Activated CD8-positive, alpha-beta memory T cell treated with anti-CD3 and anti-CD28 coated beads, Interleukin-2, amount 50 U/mL, for 1 hour (primary cell): Measurements from ENCODE around the gene SFXN3.

Experiments used
- DNase-seq: peaks from one replicate; pipeline ENCODE4 v3.0.0-alpha.2; 2020; ENCODE audit errors: extremely low read depth

The SFXN3 gene

DNA sequence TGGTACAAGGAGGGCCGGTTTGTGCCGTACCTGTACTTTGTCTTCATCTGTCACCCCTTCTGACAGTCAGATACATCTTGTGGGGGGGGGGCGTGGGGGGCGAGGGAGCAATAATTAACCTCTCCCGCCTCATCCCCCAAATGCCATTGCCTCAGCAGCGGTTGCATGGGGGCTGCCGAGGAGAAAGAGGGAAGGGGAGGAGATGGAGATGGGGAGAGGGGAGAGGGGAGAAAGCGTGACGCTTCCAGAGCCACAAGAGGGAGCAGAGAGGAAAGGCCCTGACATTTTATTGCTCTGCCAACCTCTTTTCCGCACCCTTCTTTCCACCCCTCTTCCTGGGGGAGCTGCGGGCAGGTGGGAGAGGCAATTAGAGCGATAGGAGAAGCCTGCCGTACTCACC lies 42.6 kb downstream of the SFXN3 start:
- DNase-seq: no peak

DNA sequence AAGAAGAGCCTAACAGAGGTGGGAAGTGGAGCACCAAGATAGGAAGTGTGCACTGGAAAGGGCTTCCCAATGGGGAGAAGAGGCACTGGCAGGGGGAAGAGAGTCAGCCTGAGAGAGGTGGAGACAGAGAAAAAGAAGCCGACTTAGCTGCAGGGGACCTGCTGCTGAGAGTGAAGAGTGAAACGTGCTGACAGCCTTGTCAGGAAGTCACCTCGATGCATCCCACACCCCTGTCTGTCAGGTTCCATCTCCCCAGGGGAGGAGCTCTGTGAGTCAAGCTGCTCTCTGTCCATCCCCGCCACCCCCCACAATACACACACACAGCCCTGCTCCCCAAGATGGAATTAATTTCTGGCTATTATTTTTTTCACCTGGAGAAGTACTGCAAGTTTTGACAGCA lies 44.7 kb downstream of the SFXN3 start:
- DNase-seq: no peak

DNA sequence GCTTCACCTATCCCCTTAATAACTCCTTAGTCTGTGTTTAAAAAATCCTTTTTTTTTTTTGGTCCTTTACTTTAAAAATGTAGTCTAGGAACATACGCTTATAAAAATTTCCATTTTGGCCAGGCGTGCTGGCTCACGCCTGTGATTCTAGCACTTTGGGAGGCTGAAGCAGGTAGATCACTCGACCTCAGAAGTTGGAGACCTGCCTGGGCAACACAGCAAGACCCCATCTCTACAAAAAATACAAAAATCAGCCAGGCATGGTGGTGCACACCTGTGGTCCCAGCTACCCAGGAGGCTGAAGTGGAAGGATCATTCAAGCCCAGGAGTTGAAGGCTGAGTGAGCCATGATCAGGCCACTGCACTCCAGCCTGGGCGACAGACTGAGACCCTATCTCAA lies 45.6 kb downstream of the SFXN3 start:
- DNase-seq: no peak

DNA sequence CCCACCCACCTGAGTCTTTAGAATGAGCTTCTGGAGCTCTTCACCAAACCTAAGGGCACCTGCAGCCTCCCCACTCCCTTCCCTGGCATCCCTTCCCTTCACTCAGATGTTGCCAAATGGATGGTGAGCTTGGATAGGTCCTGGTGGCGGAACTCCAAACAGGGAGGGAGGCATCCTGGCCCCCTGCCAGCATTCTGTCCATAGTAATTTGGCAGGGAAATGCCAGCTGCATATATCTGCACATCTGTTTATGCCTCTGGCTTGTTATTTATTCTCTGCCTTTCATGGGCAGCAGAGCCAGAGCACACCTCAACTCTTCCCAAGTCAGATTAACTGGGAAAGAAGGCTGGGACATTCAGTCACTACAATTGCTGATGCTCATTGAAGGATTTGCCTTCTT lies 48.8 kb downstream of the SFXN3 start:
- no peak for DNase-seq

DNA sequence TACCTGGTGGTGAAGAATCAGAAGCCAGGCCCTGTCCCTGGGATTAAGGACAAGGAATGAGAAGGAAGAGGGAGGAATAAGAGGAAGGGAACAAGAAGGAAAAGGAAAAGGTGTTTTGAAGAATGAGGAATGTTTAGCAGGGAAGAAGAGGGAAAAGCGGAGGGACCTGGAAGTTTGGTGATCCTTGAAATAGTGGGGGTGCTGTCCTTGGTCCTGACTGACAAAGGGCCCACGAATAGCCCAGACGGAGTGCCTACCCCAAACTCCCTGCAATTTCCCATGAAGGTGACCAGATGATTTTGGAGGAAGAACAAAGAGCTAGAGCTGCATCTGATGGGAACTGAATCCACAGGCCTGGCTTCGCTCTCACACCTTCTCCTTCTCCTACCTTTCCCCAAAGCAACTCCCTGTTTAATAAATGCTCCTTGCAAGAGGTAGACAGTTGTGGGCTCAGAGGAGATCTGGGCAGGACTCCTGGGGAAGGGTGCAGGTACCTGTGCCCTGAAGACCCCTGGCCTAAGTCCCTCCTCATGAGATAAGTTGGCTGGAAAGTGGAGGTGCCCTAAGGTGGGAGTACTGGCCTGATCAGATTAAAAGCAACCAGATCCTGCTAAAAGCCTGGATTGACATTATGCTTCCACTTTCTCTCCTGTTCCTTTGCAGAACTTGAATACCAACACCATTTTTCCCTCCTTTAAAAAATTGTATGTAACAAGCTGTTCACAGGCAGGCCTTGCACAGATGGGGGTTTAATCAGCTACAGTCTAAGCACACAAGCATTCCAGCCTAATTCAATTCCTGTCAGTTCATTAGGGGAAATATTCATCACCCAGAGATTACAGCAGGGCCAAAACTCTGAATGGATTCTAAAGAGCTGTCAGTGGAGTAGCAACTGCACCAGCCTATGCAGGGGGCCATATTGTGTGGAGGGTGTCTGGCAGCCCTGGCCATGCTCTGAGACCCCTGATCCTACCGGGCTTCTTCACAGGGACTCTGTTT lies 50.2 kb downstream of the SFXN3 start:
- no peak for DNase-seq

DNA sequence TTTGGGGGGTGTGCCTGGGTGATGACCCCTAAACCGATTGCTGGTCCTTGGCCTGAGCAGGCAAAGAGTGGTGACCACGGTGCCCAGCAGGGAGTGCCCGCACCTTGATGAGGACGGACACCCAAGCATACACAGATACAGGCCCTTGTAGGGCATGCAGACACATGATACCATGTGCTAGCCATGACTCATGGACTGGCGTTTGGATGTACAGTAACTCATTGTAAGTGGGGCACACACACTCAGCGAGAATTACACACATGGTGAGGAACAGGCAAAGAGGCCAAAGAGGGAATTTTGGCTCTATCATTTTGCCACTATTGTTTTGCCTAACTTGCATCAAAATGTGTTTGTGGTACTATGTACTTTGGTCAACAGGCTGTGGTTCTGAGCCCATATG lies 54.8 kb downstream of the SFXN3 start:
- no peak for DNase-seq

DNA sequence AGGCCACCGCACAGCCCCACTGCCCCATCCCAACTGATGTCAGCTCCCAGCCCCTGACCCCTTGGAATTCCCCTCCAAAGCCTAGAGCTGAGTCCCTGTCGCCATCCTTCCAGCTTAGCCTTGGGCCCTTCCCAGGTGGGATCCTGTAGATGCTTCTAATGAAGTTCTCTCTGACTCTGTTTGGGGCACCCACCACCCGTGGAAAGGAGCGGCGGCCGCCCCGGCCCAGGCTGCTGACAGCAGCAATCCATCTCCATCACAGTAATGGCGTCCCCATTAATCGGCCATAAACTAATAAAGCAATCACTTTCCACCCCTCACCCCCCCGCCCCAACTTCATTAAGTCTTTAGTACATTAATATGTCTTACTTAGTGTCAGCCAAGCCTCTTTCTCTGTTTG lies 56.3 kb downstream of the SFXN3 start:
- DNase-seq: no peak

DNA sequence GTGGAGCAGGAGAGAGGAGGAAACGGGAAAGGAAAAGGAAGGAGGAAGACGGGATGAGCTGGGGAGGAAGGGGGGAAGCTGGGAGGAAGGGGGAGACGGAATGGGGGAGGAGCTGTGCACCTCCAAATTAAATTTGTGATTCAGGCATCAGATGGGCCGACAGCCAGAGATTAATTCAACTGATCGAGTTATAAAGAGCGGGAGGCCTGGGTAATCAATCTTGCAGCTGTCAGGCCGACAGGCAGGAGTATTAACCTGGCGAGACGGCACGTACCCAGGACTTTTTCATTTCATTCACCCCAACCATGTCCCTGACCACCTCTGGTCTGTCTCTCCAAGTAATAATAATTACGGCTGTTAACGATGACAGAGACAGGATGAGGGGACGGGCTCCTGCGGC lies 56.9 kb downstream of the SFXN3 start:
- DNase-seq: no peak

DNA sequence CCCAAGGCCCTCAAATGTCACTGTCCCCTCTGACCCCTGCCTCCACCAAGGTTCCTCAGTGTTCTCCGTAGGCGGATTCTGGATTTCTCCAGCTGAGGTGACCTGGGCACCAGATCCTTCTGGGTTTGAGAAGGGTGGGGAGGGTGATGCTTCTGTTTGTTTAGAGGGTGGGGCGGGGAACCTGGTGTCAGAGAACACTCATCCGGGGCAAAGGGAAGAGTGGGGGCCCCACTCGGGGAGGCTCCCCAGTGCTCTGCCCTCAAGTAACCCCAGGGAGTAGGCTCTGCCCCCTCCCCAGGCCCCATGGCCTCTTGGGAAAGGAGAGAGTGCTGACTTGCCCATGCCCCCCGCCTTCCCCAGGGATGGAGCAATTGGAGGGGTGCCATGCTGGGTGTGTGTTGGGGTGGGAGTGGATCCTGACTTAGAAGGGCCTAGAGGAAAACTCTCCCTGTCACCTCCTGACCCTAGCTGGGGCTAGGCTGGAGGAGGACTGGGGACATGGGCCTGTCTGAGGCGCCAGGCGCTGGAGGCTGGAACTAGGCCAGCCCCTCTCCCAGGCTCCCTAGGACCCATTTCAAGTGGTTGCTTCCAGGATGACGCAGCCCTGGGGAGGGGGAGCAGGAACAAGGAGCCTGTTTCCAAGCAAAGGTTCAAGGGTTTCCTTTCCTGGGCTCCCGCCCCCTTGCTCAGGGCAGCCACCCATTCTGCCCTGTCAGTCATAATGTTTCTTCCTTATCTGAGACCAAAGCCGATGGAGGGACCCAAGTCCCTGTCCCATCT lies 58.7 kb downstream of the SFXN3 start:
- DNase-seq: no peak

DNA sequence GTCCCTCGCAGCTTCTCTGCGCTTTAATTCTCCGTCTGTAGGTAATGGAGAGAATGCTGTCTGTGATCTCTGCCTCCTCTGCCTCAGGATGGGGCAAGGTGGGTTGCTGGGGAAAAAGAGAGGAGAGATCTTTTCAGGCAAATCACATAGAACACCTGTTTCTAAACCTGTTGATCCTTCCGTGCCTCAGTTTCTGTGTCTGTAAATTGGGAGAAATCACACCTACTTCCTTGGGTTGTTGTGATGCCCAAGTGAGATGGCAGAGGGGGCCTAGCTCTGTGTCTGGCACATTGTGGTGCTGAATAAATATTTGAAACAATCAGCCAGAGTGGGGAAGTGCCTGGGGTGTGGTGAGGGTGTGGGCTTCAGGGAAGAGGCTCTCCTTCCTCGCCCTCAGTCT lies 59.6 kb downstream of the SFXN3 start:
- DNase-seq: no peak
